CD4-positive, alpha-beta T cell treated with Interleukin-4 for 1 hour (primary cell): ENCODE data around the gene HS3ST3B1.

Experiments used
- DNase-seq, 2 donors: peaks; one replicate each; pipeline ENCODE4 v3.0.0-alpha.2; 2020 to 2022

HS3ST3B1 gene

DNA sequence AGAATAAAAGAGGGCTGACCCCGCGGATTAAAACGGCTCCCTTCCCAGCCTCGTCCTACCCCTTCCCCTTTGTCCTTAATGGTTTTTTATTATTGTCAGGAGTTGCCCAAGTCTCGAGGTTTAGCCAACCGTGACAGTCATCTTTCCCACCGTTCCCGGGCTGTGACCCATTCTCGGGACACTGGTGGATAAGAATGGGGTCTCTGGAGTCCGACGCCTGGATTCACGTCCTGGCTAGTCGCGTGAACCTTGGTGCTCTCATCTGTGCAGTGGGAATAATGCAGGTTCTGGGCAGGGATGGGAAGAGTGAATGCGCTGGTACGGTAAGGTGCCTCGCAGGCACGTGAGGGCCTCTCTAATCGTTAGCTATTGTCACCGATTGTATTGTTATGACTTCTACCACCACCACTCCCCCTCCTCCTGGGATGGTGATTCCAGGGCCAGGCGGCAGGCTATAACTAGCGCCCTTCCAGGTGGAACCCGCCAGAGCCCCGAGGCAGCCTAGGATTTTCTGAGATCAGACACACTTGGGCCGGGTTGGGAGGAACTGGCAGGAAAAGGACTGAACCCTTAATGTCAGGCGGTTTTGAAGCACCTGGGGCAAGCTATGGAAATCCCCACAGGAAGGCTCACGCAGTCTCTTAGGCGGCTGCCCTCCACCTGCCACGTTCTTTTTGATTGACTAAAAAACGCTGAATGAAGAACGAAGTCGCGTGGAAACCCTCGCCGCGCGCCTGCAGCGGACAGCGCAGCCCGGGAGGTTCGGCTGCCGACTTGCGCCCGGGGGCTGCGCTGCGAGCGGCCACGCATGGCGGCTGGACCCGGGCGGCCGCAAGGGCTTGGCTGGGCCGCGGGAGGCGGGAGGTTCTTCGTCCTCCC lies 2.7 kb downstream of the HS3ST3B1 start:
- DNase-seq = peak; percentile 38 to 62

GRCh38 chr17:14304222-14304772 lies 3.4 kb downstream of the HS3ST3B1 start:
- DNase-seq = no peak

DNA sequence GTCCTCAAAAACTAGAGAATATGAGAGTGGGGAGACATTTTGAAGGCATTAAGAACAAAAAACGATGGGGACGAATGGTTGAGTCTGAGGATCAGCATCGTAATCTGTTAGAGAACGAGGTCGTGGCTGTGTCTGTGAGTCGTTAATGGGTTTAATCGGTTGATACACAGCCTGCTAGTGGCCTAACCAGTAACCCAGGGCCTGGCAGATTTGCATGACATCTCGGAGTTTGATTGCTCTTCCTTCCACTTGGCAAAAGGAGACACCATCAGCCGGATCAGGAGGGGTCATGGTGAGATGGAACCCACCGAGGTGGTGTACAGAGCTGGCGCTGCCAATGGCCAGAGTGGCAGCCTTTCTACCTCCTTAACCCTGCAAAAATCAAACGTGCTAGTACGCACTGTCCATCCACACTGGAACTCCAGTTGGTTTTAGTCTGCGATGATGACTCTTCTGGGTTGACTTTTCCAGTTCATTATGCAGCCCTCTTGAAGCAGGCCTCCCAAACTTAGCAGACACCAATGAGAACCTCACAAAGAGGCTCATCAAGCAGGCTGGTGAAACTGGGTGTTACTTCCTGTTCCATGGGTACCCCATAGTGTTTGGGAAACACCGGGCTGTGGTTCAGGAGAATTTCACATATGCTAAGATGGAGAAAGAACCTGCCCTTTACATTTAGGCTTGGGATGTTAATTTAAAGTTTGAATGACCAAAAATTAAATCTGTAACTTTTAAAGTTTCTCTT lies 4.1 kb downstream of the HS3ST3B1 start:
- DNase-seq = no peak

DNA sequence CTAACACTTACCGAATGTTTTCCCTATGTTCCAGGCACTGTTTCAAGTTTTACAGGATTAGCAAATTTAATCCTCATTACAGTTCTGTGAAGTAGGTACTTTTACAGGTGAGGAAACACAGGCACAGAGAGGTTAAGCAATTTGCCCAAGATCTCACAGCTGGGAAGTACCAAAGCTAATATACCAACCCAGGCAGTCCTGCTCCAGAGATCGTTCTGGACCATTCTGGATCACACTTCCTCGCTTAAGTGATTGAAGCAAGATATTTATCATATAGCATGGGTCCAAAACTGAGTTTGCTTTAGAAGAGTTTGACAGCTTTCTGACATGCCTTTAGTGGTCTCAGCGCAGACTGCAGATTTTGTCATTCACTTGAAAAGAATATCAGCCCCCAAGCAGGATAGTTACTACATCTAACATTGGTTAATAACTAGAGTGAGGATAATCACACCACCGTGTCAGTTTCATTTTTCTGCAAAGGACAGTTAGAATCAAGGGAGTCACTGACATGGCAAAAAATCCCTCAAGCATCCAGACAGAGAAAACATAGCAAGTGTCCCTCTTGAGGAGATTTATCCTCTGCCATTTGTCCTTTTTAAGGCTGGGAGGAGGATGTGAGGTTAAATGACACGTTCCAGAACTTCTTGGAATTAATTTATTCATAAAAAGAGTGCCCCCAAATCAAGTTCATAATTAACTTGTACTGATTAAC lies 5.1 kb downstream of the HS3ST3B1 start:
- no peak for DNase-seq

GRCh38 chr17:14306596-14306995 lies 5.7 kb downstream of the HS3ST3B1 start:
- no peak for DNase-seq

- DNase-seq = no peak
These were observed 6.7 kb downstream of the HS3ST3B1 start for GRCh38 chr17:14307560-14308024.

DNA sequence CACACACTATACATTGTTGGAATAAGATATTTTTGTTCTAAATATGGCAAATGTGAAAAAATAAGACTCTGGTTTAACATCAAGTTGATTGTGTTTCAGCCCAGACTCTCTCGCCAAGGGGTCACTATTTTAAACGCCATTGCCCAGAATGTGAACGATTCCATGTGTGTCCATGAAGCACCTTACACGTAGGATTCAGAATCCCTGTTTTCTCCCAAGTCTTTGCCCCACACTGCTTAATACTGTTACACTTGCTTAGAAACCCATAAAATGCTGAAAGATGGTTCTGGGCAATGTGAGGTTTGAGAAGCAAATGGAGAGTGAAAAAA lies 7.7 kb downstream of the HS3ST3B1 start:
- no peak for DNase-seq

DNA sequence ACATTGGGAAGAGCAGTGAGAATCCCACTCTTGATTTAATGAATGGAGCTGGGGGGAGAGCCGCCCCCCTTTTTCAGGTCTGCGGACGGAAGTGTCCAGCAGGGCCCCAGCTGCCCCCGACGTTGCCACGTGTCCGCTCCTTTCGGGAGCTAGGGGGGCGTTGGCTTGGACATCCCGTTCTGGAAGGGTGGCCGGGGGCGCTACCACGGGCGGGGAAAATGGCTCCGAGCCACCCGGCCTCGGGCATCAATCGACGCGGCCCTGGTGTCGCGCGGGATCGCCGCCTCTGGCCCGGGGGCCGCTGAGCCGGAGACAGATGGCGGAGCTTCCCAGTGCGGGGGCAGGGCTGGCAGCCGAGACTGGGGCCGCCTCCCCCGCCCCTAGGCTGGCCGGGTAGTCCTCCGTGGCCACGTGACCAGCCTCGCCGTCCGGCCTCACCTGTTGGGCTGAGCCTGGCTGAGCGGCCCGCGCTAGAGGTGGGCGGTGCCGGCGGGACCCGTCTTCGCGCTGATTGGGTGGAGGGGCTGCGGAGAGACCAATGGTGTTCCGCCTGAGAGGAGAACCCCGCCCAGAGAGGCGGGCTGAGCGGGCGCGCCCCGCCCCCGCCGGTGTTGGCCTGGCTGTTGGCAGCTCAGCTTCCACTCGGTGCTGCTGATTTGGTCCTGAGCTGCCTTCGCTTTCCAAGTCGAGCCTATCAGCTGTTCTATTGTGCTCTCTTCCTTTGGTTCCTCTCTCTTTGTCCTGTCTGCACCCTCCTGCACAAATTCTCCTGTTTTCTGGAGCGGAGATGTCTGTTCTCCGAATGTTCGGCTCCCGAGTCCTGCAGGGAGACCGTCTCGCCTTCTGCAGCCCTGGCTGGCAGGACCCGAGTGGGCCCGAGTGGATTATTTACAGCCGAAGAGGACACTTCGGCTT lies 8.3 kb downstream of the HS3ST3B1 start:
- DNase-seq = peak; percentile 91 to 94

DNA sequence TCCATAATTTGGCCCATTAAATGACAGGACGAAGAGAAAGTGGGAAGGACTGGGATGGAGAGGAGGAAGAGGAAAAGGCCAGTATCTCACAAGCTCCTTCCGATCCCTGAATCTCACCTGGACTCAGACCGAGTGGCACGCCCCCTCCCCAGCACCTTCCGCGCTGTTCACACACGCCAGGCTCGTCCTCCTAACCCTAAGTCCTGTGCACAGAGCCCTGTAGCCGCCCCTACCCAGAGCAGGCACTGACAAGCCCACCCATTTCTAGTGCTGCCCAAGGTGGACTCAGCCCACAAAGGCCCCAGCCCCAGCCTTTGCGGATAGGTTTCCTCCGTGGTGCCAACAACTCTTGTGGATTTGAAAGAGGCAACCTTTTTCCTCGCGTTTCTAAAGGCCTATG lies 9.2 kb downstream of the HS3ST3B1 start:
- DNase-seq = no peak

- DNase-seq = no peak
These were observed 9.7 kb downstream of the HS3ST3B1 start for GRCh38 chr17:14310605-14311004.

GRCh38 chr17:14311186-14311705 lies 10.4 kb downstream of the HS3ST3B1 start:
- DNase-seq = no peak

- no peak for DNase-seq
These were observed 11.1 kb downstream of the HS3ST3B1 start for GRCh38 chr17:14311981-14312380.

DNA sequence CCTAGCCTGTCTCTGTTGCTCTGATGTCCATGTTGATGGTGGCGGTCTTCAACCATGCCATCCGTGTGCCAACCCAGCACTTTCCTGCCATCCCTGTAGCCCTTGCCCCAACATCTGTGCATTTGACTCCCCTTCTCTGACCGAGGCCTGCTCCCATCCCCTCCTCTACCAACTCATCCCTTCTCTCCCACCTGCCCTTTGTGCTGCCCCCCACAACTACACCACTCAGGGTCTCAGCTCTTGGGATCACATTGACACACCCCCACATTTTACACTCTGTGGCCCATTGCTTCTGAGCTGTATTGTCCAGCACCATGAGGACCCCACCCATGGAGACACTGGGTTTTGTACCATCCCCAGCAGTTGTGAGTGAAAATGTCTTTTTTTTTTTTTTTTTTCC lies 11.6 kb downstream of the HS3ST3B1 start:
- DNase-seq = no peak

DNA sequence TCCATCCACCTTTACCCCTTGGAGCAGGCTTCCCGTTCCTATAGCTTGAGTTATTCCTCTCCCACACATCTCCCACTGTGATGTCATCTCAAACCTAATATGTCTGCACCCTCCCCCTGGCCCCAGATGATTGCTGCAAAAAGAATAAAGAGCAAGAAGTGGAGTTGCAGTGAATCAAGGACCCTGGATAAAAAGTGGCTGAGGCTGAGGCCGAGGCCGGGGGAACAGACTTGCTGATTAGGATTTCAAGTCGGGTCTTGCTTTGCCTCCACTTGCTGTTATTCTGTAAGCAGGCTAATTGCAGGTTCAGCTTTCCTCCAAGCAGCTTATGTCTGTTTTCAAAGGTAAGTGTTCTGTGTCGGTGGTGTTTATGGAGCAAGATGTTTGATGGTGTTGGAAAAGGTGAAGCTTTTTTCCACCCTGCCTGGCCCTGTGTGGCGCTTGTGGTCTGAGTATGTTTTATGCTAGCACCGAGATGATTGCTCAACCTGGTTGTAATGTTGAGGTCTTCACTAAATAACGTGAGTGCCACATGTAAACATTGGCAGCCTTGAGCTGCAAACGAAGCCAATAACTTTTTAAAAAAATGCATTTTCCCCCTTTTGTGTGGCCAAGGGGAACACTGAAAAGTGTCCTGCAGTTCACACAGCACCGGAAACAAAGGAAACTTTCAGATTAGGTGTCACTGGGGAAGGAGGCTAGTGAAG lies 15.4 kb downstream of the HS3ST3B1 start:
- no peak for DNase-seq

DNA sequence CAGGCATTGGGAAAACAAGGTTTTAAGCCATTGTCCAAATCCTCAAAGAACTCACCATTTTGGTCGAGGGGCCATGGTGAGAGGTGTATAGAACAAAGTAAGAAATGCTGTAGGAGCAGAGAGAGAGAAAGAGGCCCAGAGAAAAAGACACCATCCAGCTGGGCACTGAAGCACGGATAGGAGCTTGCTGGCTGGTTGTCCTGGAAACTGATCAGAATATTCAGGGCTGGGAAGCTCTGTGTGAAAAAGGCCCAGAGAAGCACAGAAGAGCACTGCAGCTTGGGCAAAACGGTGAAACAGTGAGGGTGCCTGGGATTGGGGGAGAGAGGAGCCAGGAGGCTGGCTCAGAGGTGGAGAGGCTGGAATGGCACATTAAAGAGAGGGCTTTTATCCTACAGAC lies 16.5 kb downstream of the HS3ST3B1 start:
- no peak for DNase-seq

GRCh38 chr17:14318109-14318917 lies 17.4 kb downstream of the HS3ST3B1 start:
- no peak for DNase-seq

DNA sequence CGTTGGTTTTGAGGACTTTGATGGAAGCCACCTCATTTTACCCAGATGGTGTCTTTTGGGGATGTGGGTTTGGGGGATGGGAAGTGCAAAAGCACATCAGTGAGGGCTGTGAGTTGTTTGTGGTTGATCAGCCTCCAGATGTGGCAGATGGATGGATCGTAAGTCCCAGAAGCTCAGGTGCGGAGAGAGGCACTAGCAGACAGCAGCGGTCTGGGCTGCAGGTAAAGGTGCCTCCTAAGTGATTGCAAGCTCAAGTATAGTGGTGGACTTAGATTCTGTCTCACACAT lies 18.0 kb downstream of the HS3ST3B1 start:
- no peak for DNase-seq

GRCh38 chr17:14320098-14320497 lies 19.2 kb downstream of the HS3ST3B1 start:
- DNase-seq = no peak

- no peak for DNase-seq
These were observed 20.0 kb downstream of the HS3ST3B1 start for GRCh38 chr17:14320734-14321475.

GRCh38 chr17:14321476-14321949 lies 20.6 kb downstream of the HS3ST3B1 start:
- no peak for DNase-seq
